ENCODE measurements around the gene RABGEF1.
"Not testable (repeated sequence)": the region's sequence is repeated elsewhere in the genome, so short reads cannot be mapped to it uniquely, and the experiment has no call there.

- TF ChIP-seq EZH2 (IDR thresholded peaks at IDR 0.05; ENCODE audit: borderline replicate concordance, low read depth, low read length, severe bottlenecking); CTCF (IDR thresholded peaks at IDR 0.05; ENCODE audit: borderline replicate concordance, extremely low read depth, low read length, poor library complexity, severe bottlenecking): not testable (repeated sequence)
Observed at GRCh38 chr7:66817956-66818355, 77.4 kb downstream of the RABGEF1 start.
